GM12878 (cell line): ENCODE measurements around the gene NUP35. TPM values are rescaled to one million over a fixed set of nuclear protein-coding genes. Genes with fewer than 3 reads are reported as not detected.

Experiments
- CHD4 ChIP-seq: fragments of 200-600 bp; sonication (generic); IDR thresholded peaks from 2 replicates; pipeline ENCODE4 v1.6.1; 2016; ENCODE audit warnings: mild to moderate bottlenecking
- EGR1 ChIP-seq, 2 experiments: IDR thresholded peaks; 1 replicate in 1 of 2; 2 replicates in 1 of 2; pipeline ENCODE4 v1.6.1; 2011 to 2012; ENCODE audit warnings: low read depth in 2 of 2, low read length in 2 of 2, borderline replicate concordance in 1 of 2, mild to moderate bottlenecking in 1 of 2, moderate library complexity in 1 of 2
- FOS ChIP-seq: IDR thresholded peaks from 3 replicates; pipeline ENCODE4 v1.6.1; 2011; ENCODE audit warnings: borderline replicate concordance; ENCODE audit not compliant: insufficient read length; ENCODE audit errors: extremely low read depth
- NBN ChIP-seq: fragments of 450-650 bp; IDR thresholded peaks from 2 replicates; pipeline ENCODE4 v1.6.1; 2016
- NR2F1 ChIP-seq: fragments of 450-650 bp; conservative IDR thresholded peaks from 2 replicates; pipeline ENCODE4 v1.6.1; 2017; ENCODE audit warnings: mild to moderate bottlenecking
- RAD21 ChIP-seq: IDR thresholded peaks from 2 replicates; pipeline ENCODE4 v1.6.1; 2011; ENCODE audit warnings: mild to moderate bottlenecking, low read depth, low read length, moderate library complexity; ENCODE audit not compliant: insufficient read depth
- RCOR1 ChIP-seq: conservative IDR thresholded peaks from 2 replicates; pipeline ENCODE4 v1.6.1; 2012; ENCODE audit warnings: low read depth, low read length, improper control_type of control experiment
- SPI1 ChIP-seq: IDR thresholded peaks from 2 replicates; pipeline ENCODE4 v1.6.1; 2011; ENCODE audit warnings: low read depth, mild to moderate bottlenecking, low read length, moderate library complexity, borderline replicate concordance; ENCODE audit not compliant: insufficient read depth
- WRNIP1 ChIP-seq: IDR thresholded peaks from 2 replicates; pipeline ENCODE4 v1.6.1; 2011; ENCODE audit warnings: low read depth, low read length, improper control_type of control experiment, borderline replicate concordance
- YBX1 ChIP-seq: fragments of 450-650 bp; IDR thresholded peaks from 2 replicates; pipeline ENCODE4 v1.6.1; 2016; ENCODE audit warnings: antibody characterized with exemption
- polyA plus RNA-seq, 11 experiments: library from polyadenylated mRNA; depleted of rRNA in 4 of 11; unstranded in 6 of 11; stranded (reverse) in 5 of 11; fragments of >200 nt; fragmentation: Nextera tagmentation in 4 of 11; fragmentation: Illumina TruSeq in 1 of 11; extraction: Ambion mirVana in 4 of 11; extraction: Trizol in 1 of 11; gene quantifications; 1 replicate in 1 of 11; 2 replicates in 10 of 11; pipeline versions ENCODE4 v1.2.1 to v1.2.3, GENCODE V29; 2011 to 2016; ENCODE audit warnings: inconsistent platforms in 2 of 11, missing spikeins in 2 of 11, low read depth in 1 of 11
- total RNA-seq, 4 experiments: library from RNA; depleted of rRNA in 3 of 4; stranded (reverse); fragments of >200 nt in 3 of 4; fragmentation: Illumina TruSeq in 1 of 4; extraction: Trizol in 1 of 4; gene quantifications; 2 replicates each; pipeline versions ENCODE4 v1.2.1 to v1.2.3, GENCODE V29; 2013 to 2021
- TF ChIP-seq, protein P1 (sequence below): fragments of 450-650 bp; IDR thresholded peaks from 2 replicates; pipeline ENCODE4 v1.6.1; 2018; ENCODE audit warnings: borderline replicate concordance, mild to moderate bottlenecking; ENCODE audit not compliant: partially characterized antibody
- TF ChIP-seq, protein P2 (sequence below): IDR thresholded peaks from 2 replicates; pipeline ENCODE4 v1.6.1; 2012; ENCODE audit warnings: improper control_type of control experiment, low read depth, low read length; ENCODE audit not compliant: insufficient replicate concordance
- TF ChIP-seq, protein P3 (sequence below): IDR thresholded peaks from 2 replicates; pipeline ENCODE4 v1.6.1; 2012; ENCODE audit warnings: low read depth, low read length, improper control_type of control experiment
- TF ChIP-seq, protein P4 (sequence below), 3 experiments: IDR thresholded peaks in 2 of 3; conservative IDR thresholded peaks in 1 of 3; 2 replicates each; pipeline ENCODE4 v1.5.1; 2011; ENCODE audit warnings: low read depth in 3 of 3, low read length in 3 of 3, mild to moderate bottlenecking in 3 of 3, control low read depth in 2 of 3, moderate library complexity in 2 of 3, inconsistent platforms in 1 of 3, mixed read lengths in 1 of 3; ENCODE audit not compliant: control insufficient read depth in 2 of 3, insufficient read depth in 1 of 3; ENCODE audit errors: extremely low read depth in 1 of 3

The NUP35 gene
- total and polyA plus RNA-seq, 10 of the 15 experiments (the other 5 are each of a cell fraction or from before 2014, with no cell fraction given): 21.4 to 57.3 (median 30.7) TPM

DNA sequence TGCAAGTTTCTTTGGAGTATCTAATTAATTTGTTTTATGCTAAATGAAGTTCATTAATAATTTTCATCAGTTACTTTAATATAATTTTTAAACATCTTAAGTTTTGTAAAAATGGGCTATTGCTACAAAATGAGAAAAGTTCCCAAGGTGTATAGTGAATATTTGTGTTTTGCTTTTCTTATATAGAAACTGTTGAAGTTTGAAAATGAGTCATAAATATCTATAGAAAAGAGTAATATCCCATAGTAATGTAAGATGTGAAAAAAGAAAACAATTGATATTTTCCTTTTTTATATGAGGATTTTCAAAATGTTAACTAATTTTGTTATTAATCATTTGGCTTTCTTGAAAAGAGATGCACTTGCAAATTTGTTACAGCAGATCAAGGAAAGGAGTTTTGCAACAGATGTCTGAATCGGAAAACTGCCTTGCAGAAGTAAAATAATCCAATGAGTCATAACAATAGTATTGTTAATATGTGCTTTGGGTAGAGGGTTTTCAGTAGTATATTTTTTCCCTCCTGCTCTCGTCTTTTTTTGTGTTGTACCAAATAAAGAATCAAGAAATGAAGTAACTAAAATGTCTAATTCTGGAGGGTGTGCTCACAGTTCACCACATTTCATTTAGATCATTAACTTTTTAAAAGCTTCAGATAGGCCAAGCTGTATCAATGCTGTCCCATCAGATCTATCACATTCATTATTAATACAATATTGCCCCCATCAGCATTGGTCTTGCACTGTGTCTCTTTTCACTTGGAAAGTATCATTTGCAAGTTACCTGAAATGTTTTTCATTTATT, 30.2 kb upstream of the NUP35 start (continued):
- TF ChIP-seq RAD21 (peak; percentile 43), CHD4 (no peak), RCOR1 (no peak), YBX1 (no peak), WRNIP1 (no peak), EGR1 (IDR thresholded peaks at IDR 0.05; ENCODE audit: borderline replicate concordance in 1 of 2, low read depth in 2 of 2, low read length in 2 of 2) (no peak), NBN (no peak), SPI1 (no peak), NR2F1 (no peak), FOS (no peak)
- TF ChIP-seq, protein P1, sequence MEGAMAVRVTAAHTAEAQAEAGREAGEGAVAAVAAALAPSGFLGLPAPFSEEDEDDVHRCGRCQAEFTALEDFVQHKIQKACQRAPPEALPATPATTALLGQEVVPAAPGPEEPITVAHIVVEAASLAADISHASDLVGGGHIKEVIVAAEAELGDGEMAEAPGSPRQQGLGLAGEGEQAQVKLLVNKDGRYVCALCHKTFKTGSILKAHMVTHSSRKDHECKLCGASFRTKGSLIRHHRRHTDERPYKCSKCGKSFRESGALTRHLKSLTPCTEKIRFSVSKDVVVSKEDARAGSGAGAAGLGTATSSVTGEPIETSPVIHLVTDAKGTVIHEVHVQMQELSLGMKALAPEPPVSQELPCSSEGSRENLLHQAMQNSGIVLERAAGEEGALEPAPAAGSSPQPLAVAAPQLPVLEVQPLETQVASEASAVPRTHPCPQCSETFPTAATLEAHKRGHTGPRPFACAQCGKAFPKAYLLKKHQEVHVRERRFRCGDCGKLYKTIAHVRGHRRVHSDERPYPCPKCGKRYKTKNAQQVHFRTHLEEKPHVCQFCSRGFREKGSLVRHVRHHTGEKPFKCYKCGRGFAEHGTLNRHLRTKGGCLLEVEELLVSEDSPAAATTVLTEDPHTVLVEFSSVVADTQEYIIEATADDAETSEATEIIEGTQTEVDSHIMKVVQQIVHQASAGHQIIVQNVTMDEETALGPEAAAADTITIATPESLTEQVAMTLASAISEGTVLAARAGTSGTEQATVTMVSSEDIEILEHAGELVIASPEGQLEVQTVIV: no peak
- TF ChIP-seq, protein P2, sequence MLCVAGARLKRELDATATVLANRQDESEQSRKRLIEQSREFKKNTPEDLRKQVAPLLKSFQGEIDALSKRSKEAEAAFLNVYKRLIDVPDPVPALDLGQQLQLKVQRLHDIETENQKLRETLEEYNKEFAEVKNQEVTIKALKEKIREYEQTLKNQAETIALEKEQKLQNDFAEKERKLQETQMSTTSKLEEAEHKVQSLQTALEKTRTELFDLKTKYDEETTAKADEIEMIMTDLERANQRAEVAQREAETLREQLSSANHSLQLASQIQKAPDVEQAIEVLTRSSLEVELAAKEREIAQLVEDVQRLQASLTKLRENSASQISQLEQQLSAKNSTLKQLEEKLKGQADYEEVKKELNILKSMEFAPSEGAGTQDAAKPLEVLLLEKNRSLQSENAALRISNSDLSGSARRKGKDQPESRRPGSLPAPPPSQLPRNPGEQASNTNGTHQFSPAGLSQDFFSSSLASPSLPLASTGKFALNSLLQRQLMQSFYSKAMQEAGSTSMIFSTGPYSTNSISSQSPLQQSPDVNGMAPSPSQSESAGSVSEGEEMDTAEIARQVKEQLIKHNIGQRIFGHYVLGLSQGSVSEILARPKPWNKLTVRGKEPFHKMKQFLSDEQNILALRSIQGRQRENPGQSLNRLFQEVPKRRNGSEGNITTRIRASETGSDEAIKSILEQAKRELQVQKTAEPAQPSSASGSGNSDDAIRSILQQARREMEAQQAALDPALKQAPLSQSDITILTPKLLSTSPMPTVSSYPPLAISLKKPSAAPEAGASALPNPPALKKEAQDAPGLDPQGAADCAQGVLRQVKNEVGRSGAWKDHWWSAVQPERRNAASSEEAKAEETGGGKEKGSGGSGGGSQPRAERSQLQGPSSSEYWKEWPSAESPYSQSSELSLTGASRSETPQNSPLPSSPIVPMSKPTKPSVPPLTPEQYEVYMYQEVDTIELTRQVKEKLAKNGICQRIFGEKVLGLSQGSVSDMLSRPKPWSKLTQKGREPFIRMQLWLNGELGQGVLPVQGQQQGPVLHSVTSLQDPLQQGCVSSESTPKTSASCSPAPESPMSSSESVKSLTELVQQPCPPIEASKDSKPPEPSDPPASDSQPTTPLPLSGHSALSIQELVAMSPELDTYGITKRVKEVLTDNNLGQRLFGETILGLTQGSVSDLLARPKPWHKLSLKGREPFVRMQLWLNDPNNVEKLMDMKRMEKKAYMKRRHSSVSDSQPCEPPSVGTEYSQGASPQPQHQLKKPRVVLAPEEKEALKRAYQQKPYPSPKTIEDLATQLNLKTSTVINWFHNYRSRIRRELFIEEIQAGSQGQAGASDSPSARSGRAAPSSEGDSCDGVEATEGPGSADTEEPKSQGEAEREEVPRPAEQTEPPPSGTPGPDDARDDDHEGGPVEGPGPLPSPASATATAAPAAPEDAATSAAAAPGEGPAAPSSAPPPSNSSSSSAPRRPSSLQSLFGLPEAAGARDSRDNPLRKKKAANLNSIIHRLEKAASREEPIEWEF: no peak
- TF ChIP-seq, protein P3, sequence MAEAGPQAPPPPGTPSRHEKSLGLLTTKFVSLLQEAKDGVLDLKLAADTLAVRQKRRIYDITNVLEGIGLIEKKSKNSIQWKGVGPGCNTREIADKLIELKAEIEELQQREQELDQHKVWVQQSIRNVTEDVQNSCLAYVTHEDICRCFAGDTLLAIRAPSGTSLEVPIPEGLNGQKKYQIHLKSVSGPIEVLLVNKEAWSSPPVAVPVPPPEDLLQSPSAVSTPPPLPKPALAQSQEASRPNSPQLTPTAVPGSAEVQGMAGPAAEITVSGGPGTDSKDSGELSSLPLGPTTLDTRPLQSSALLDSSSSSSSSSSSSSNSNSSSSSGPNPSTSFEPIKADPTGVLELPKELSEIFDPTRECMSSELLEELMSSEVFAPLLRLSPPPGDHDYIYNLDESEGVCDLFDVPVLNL: no peak
- TF ChIP-seq, protein P4, sequence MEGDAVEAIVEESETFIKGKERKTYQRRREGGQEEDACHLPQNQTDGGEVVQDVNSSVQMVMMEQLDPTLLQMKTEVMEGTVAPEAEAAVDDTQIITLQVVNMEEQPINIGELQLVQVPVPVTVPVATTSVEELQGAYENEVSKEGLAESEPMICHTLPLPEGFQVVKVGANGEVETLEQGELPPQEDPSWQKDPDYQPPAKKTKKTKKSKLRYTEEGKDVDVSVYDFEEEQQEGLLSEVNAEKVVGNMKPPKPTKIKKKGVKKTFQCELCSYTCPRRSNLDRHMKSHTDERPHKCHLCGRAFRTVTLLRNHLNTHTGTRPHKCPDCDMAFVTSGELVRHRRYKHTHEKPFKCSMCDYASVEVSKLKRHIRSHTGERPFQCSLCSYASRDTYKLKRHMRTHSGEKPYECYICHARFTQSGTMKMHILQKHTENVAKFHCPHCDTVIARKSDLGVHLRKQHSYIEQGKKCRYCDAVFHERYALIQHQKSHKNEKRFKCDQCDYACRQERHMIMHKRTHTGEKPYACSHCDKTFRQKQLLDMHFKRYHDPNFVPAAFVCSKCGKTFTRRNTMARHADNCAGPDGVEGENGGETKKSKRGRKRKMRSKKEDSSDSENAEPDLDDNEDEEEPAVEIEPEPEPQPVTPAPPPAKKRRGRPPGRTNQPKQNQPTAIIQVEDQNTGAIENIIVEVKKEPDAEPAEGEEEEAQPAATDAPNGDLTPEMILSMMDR (IDR thresholded peaks at IDR 0.05 in 2 of 3, conservative IDR thresholded peaks at IDR 0.05 in 1 of 3; ENCODE audit: control insufficient read depth in 2 of 3, extremely low read depth in 1 of 3, insufficient read depth in 1 of 3, low read depth in 3 of 3, low read length in 3 of 3): peak in 2 of 3 experiments; percentile 24 to 34; a peak in 3 of 6 replicates
